Measurements from ENCODE around the gene SNX22. TPM values are rescaled to one million over a fixed set of nuclear protein-coding genes. Genes with fewer than 3 reads are reported as not detected.

SNX22 gene
- total RNA-seq, 1 experiment from 2014 or later = 2.6 TPM

DNA sequence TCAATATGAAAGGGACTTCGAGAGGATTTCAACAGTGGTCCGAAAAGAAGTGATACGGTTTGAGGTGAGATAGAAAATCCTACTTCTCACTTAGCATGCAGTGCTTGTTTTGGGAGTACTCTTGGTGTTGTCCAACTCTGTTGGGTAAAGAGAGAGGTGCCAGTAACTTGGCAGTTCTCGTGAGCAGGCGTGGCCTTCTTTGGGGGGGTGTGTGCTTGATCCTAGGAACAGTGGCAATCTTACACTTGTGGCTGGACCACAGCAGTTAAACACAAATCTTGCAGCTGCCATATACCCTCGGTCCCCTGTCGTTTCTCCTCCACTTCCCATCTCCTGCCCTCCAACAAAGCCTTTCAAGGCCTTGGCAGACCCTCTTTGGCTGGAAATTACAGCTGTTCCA lies 15.2 kb upstream of the SNX22 start:
- no peaks in the 10 kb centered on the region for H3K9me3 ChIP-seq (ENCODE audit: low read depth, low read length, poor library complexity, severe bottlenecking)
- intact Hi-C loops (cut with micrococcal nuclease; ENCODE audit: unreplicated experiment) = no loop called here
- CTCF ChIA-PET = no interaction called here
- BruUV-seq (replicated peaks) = no TSS peak
- no peak overlapping the region for H3K4me3 ChIP-seq (ENCODE audit: low read depth, low read length, poor library complexity, severe bottlenecking)
- H3K27ac ChIP-seq (ENCODE audit: low read depth, low read length, poor library complexity, severe bottlenecking) = no peak overlapping the region
- POLR2A ChIA-PET (ENCODE audit: low non-redundant PET) = no interaction called here
- TF ChIP-seq, protein P1, sequence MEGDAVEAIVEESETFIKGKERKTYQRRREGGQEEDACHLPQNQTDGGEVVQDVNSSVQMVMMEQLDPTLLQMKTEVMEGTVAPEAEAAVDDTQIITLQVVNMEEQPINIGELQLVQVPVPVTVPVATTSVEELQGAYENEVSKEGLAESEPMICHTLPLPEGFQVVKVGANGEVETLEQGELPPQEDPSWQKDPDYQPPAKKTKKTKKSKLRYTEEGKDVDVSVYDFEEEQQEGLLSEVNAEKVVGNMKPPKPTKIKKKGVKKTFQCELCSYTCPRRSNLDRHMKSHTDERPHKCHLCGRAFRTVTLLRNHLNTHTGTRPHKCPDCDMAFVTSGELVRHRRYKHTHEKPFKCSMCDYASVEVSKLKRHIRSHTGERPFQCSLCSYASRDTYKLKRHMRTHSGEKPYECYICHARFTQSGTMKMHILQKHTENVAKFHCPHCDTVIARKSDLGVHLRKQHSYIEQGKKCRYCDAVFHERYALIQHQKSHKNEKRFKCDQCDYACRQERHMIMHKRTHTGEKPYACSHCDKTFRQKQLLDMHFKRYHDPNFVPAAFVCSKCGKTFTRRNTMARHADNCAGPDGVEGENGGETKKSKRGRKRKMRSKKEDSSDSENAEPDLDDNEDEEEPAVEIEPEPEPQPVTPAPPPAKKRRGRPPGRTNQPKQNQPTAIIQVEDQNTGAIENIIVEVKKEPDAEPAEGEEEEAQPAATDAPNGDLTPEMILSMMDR (conservative IDR thresholded peaks at IDR 0.05; ENCODE audit: low read depth, low read length) = no peak
- TF ChIP-seq EZH2 (IDR thresholded peaks at IDR 0.05; ENCODE audit: borderline replicate concordance, low read depth, low read length, poor library complexity, severe bottlenecking) = no peak
- H3K36me3 ChIP-seq (ENCODE audit: insufficient read depth, low read length, poor library complexity, severe bottlenecking) = peaks cover 54% of the 10 kb centered on the region
- no peaks in the 10 kb centered on the region for H3K27me3 ChIP-seq (replicated peaks; ENCODE audit: insufficient read depth, low read depth, low read length, poor library complexity)
- no peaks in the 10 kb centered on the region for H3K4me1 ChIP-seq (ENCODE audit: insufficient read depth, low read length, poor library complexity, severe bottlenecking)
- no peak for DNase-seq (ENCODE audit: low spot score)

DNA sequence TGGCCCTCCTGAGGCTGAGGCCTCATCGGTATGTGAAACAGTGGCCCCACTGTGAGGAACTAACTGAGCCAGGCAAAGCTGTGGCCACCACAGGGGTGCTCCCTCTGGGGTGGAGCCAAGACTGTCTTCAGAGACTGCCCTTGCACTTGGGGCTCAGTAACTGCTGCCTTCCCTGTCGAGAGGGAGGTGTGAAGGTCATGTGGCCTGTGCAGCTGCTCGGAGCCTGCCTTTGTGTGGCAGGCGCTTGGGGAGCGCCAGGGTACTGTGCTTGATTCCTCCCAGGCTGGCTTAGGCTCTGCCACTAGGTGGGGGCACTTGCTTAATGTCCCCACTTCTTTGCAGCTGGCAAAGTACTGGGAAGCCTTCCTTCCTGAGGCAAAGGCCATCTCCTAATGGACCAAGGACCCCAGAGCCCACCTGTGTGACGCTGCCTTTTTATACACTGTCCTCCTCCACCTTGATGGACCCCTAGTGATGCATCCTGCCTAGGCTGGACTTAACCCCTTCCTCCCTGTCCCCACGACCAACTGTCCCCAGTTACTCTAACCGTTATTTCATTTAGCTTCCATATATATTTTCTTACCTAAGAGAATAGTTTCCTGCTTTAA lies 14.2 kb upstream of the SNX22 start:
- H3K4me3 ChIP-seq (ENCODE audit: low read depth, low read length, poor library complexity, severe bottlenecking) = no peak overlapping the region
- intact Hi-C loops (cut with micrococcal nuclease; ENCODE audit: unreplicated experiment) = no loop called here
- H3K27ac ChIP-seq (ENCODE audit: low read depth, low read length, poor library complexity, severe bottlenecking) = no peak overlapping the region
- BruUV-seq (replicated peaks) = no TSS peak
- ChIA-PET POLR2A (ENCODE audit: low non-redundant PET) (no interaction called here), CTCF (no interaction called here)
- H3K27me3 ChIP-seq (replicated peaks; ENCODE audit: insufficient read depth, low read depth, low read length, poor library complexity) = no peaks in the 10 kb centered on the region
- no peaks in the 10 kb centered on the region for H3K4me1 ChIP-seq (ENCODE audit: insufficient read depth, low read length, poor library complexity, severe bottlenecking)
- TF ChIP-seq, protein P1 (conservative IDR thresholded peaks at IDR 0.05; ENCODE audit: low read depth, low read length) = no peak
- no peak for TF ChIP-seq EZH2 (IDR thresholded peaks at IDR 0.05; ENCODE audit: borderline replicate concordance, low read depth, low read length, poor library complexity, severe bottlenecking)
- no peaks in the 10 kb centered on the region for H3K9me3 ChIP-seq (ENCODE audit: low read depth, low read length, poor library complexity, severe bottlenecking)
- no peak for DNase-seq (ENCODE audit: low spot score)
- H3K36me3 ChIP-seq (ENCODE audit: insufficient read depth, low read length, poor library complexity, severe bottlenecking) = peaks cover 46% of the 10 kb centered on the region

DNA sequence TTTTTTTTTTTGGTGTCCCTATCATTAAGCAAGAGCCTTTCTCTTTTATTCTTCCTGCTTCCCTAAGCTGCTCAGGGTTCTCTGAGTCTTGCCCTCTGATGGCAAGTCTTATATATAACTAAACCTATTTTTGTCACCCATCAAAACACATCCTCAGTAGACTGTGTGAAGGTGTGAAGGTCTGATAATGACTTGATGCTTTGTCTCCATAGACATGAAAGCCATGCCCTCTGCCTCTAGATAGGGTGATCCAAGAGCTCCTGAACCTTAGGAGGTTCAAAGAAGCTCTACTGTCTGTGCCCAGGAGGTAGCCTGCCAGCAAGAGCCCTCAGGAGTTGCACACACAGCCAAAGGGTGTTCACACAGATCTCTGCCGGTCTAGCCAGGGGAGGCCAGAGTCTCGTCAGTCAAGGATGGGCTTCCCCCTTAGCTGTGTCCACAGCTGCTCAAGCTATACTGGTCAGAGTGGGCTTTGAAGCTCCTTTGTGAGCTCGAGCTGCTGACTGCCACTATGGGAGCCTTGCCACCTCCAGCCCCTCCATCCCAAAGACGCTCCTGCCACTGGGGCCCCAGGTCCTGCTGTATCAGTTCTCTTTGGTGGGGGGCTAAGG lies 13.1 kb upstream of the SNX22 start:
- peaks cover 41% of the 10 kb centered on the region for H3K36me3 ChIP-seq (ENCODE audit: insufficient read depth, low read length, poor library complexity, severe bottlenecking)
- CTCF ChIA-PET = no interaction called here
- intact Hi-C loops (cut with micrococcal nuclease; ENCODE audit: unreplicated experiment) = no loop called here
- DNase-seq (ENCODE audit: low spot score) = no peak
- no TSS peak for BruUV-seq (replicated peaks)
- TF ChIP-seq EZH2 (IDR thresholded peaks at IDR 0.05; ENCODE audit: borderline replicate concordance, low read depth, low read length, poor library complexity, severe bottlenecking) = no peak
- TF ChIP-seq, protein P1 (conservative IDR thresholded peaks at IDR 0.05; ENCODE audit: low read depth, low read length) = no peak
- H3K27ac ChIP-seq (ENCODE audit: low read depth, low read length, poor library complexity, severe bottlenecking) = no peak overlapping the region
- H3K27me3 ChIP-seq (replicated peaks; ENCODE audit: insufficient read depth, low read depth, low read length, poor library complexity) = no peaks in the 10 kb centered on the region
- H3K4me1 ChIP-seq (ENCODE audit: insufficient read depth, low read length, poor library complexity, severe bottlenecking) = no peaks in the 10 kb centered on the region
- no peaks in the 10 kb centered on the region for H3K9me3 ChIP-seq (ENCODE audit: low read depth, low read length, poor library complexity, severe bottlenecking)
- H3K4me3 ChIP-seq (ENCODE audit: low read depth, low read length, poor library complexity, severe bottlenecking) = no peak overlapping the region
- POLR2A ChIA-PET (ENCODE audit: low non-redundant PET) = no interaction called here

Measured in A673 (cell line).